GM18870 (cell line): ENCODE data around the gene AIF1.

Experiments
- ATAC-seq: cut with Tn5 transposase; IDR thresholded peaks from one replicate; pipeline ENCODE4 v1.9.1; 2021; ENCODE audit warnings: moderate library complexity; ENCODE audit not compliant: unreplicated experiment

Gene AIF1

GRCh38 chr6:31663126-31663960 is 48.3 kb downstream of the AIF1 start:
- ATAC-seq = no peak

- ATAC-seq = no peak
Measured at GRCh38 chr6:31663961-31664789, 49.1 kb downstream of the AIF1 start.

GRCh38 chr6:31664790-31665500 is 49.9 kb downstream of the AIF1 start, which contains the start of gene GPANK1:
Gene GPANK1 (minus strand): TSS chr6:31664997. CDS start chr6:31664478, 519 bp downstream.
- ATAC-seq = peak; percentile 44

- ATAC-seq = peak; percentile 81
Measured at GRCh38 chr6:31665501-31666336, 50.7 kb downstream of the AIF1 start, which contains the start of gene CSNK2B. Gene CSNK2B (plus strand): TSS chr6:31666080. CDS start chr6:31666832, 752 bp downstream.

GRCh38 chr6:31666337-31666965 is 51.4 kb downstream of the AIF1 start:
- no peak for ATAC-seq
